H9 (cell line): ENCODE data around the gene MN1. TPM values are rescaled to one million over a fixed set of nuclear protein-coding genes. Genes with fewer than 3 reads are reported as not detected.

Experiments
- DNase-seq: peaks from one replicate; pipeline ENCODE4 v3.0.0-alpha.2; 2017
- H2AFZ ChIP-seq: one replicate; pipeline ENCODE4 v1.6.1; 2013; ENCODE audit warnings: mild to moderate bottlenecking, low read length, control low read depth, moderate library complexity
- H2AK5ac ChIP-seq: 2 replicates; pipeline ENCODE4 v1.6.1; 2013; ENCODE audit warnings: low read length, control low read depth, mixed read lengths; ENCODE audit not compliant: insufficient read length
- H2BK120ac ChIP-seq: one replicate; pipeline ENCODE4 v1.6.1; 2013; ENCODE audit warnings: low read depth, mild to moderate bottlenecking, low read length, control low read depth, inconsistent platforms; ENCODE audit not compliant: poor library complexity, severe bottlenecking
- H2BK12ac ChIP-seq: 2 replicates; pipeline ENCODE4 v1.6.1; 2013; ENCODE audit warnings: low read length, control low read depth, mixed read lengths, low read depth; ENCODE audit not compliant: insufficient read length
- H2BK15ac ChIP-seq: 2 replicates; pipeline ENCODE4 v1.6.1; 2013; ENCODE audit warnings: low read depth, low read length, control low read depth
- H2BK20ac ChIP-seq: one replicate; pipeline ENCODE4 v1.6.1; 2013; ENCODE audit warnings: low read depth, mild to moderate bottlenecking, low read length, control low read depth, inconsistent platforms; ENCODE audit not compliant: poor library complexity, severe bottlenecking
- H2BK5ac ChIP-seq: 2 replicates; pipeline ENCODE4 v1.6.1; 2013; ENCODE audit warnings: low read length, control low read depth, mixed read lengths; ENCODE audit not compliant: insufficient read length
- H3K14ac ChIP-seq: 2 replicates; pipeline ENCODE4 v1.6.1; 2013; ENCODE audit warnings: low read length, control low read depth; ENCODE audit not compliant: insufficient read depth
- H3K18ac ChIP-seq: 2 replicates; pipeline ENCODE4 v1.6.1; 2013; ENCODE audit warnings: low read depth, mild to moderate bottlenecking, mixed read lengths, low read length, control low read depth; ENCODE audit not compliant: insufficient read length
- H3K23ac ChIP-seq: 2 replicates; pipeline ENCODE4 v1.6.1; 2013; ENCODE audit warnings: low read length, control low read depth, mixed read lengths, low read depth; ENCODE audit not compliant: insufficient read length
- H3K23me2 ChIP-seq: 2 replicates; pipeline ENCODE4 v1.6.1; 2013; ENCODE audit warnings: low read depth, mild to moderate bottlenecking, mixed read lengths, low read length, control low read depth; ENCODE audit not compliant: insufficient read length, poor library complexity, severe bottlenecking
- H3K27ac ChIP-seq: 2 replicates; pipeline ENCODE4 v1.5.1; 2013; ENCODE audit warnings: low read length, control low read depth, mixed read lengths, low read depth; ENCODE audit not compliant: insufficient read length
- H3K27me3 ChIP-seq: 2 replicates; pipeline ENCODE4 v1.6.1; 2013; ENCODE audit warnings: low read length, control low read depth, inconsistent platforms; ENCODE audit not compliant: insufficient read depth
- H3K4ac ChIP-seq: 2 replicates; pipeline ENCODE4 v1.6.1; 2013; ENCODE audit warnings: low read depth, mild to moderate bottlenecking, control low read depth, inconsistent platforms, low read length, moderate library complexity
- H3K4me1 ChIP-seq: 2 replicates; pipeline ENCODE4 v1.6.1; 2013; ENCODE audit warnings: low read length, control low read depth, inconsistent platforms; ENCODE audit not compliant: insufficient read depth
- H3K4me2 ChIP-seq: 2 replicates; pipeline ENCODE4 v1.6.1; 2013; ENCODE audit warnings: low read length, control low read depth, mixed read lengths; ENCODE audit not compliant: insufficient read length, insufficient read depth
- H3K56ac ChIP-seq: 2 replicates; pipeline ENCODE4 v1.6.1; 2013; ENCODE audit warnings: low read depth, mild to moderate bottlenecking, mixed read lengths, low read length, control low read depth; ENCODE audit not compliant: insufficient read length
- H3K79me1 ChIP-seq: 2 replicates; pipeline ENCODE4 v1.6.1; 2013; ENCODE audit warnings: low read depth, mild to moderate bottlenecking, moderate library complexity, low read length, control low read depth, inconsistent platforms; ENCODE audit not compliant: insufficient read depth, poor library complexity, severe bottlenecking
- H3K79me2 ChIP-seq: 2 replicates; pipeline ENCODE4 v1.6.1; 2013; ENCODE audit warnings: low read length, control low read depth, inconsistent platforms; ENCODE audit not compliant: insufficient read depth
- H3K9ac ChIP-seq: 2 replicates; pipeline ENCODE4 v1.6.1; 2013; ENCODE audit warnings: low read length, control low read depth, mixed read lengths; ENCODE audit not compliant: insufficient read length; ENCODE audit errors: extremely low read depth
- H3K9me3 ChIP-seq: one replicate; pipeline ENCODE4 v1.6.1; 2013; ENCODE audit warnings: low read depth, low read length, inconsistent platforms; ENCODE audit not compliant: control insufficient read depth
- H3T11ph ChIP-seq: one replicate; pipeline ENCODE4 v1.6.1; 2013; ENCODE audit warnings: mild to moderate bottlenecking, low read length, control low read depth, inconsistent platforms
- H4K20me1 ChIP-seq: one replicate; pipeline ENCODE4 v1.6.1; 2013; ENCODE audit not compliant: control insufficient read depth, insufficient read length, insufficient read depth
- H4K5ac ChIP-seq: 2 replicates; pipeline ENCODE4 v1.6.1; 2013; ENCODE audit warnings: low read depth, mild to moderate bottlenecking, mixed read lengths, low read length, control low read depth; ENCODE audit not compliant: insufficient read length
- H4K8ac ChIP-seq: replicated peaks from 2 replicates; pipeline ENCODE4 v1.6.1; 2013; ENCODE audit warnings: low read length, control low read depth, mixed read lengths, low read depth; ENCODE audit not compliant: insufficient read length
- H4K91ac ChIP-seq: 2 replicates; pipeline ENCODE4 v1.6.1; 2013; ENCODE audit warnings: low read depth, mild to moderate bottlenecking, moderate library complexity, mixed read lengths, low read length, control low read depth; ENCODE audit not compliant: insufficient read length
- H3K27ac Mint-ChIP-seq, 3 experiments: 2 replicates in 2 of 3; 3 replicates in 1 of 3; pipeline ENCODE4 v1.8.0; 2020 to 2021; ENCODE audit warnings: mixed read lengths in 3 of 3, mild to moderate bottlenecking in 1 of 3, moderate library complexity in 1 of 3
- H3K27me3 Mint-ChIP-seq: 2 replicates; pipeline ENCODE4 v1.8.0; 2021; ENCODE audit warnings: low read depth, mild to moderate bottlenecking, moderate library complexity, mixed read lengths
- H3K36me3 Mint-ChIP-seq, 3 experiments: 2 replicates in 2 of 3; 3 replicates in 1 of 3; pipeline ENCODE4 v1.8.0; 2020 to 2021; ENCODE audit warnings: low read depth in 3 of 3, mixed read lengths in 3 of 3; ENCODE audit not compliant: insufficient read depth in 1 of 3
- H3K4me1 Mint-ChIP-seq, 2 experiments: 2 replicates each; pipeline ENCODE4 v1.8.0; 2020; ENCODE audit warnings: mixed read lengths in 2 of 2
- H3K4me3 Mint-ChIP-seq, 2 experiments: 2 replicates in 1 of 2; 3 replicates in 1 of 2; pipeline ENCODE4 v1.8.0; 2020 to 2021; ENCODE audit warnings: mild to moderate bottlenecking in 2 of 2, mixed read lengths in 2 of 2, moderate library complexity in 1 of 2
- H3K9me3 Mint-ChIP-seq, 2 experiments: 2 replicates in 1 of 2; 3 replicates in 1 of 2; pipeline ENCODE4 v1.8.0; 2020; ENCODE audit warnings: mild to moderate bottlenecking in 2 of 2, mixed read lengths in 2 of 2, moderate library complexity in 1 of 2
- CTCF ChIP-seq: fragments of 200-600 bp; sonication (generic); conservative IDR thresholded peaks from 3 replicates; pipeline ENCODE4 v1.8.0; 2021; ENCODE audit warnings: antibody characterized with exemption, mild to moderate bottlenecking
- WGBS: extraction: QIAGEN DNeasy Blood & Tissue Kit; methylation state at CpG from one replicate; pipeline ENCODE4 v1.1.7; 2013; ENCODE audit warnings: missing lambda C conversion rate, low lambda C conversion rate, mixed read lengths; ENCODE audit not compliant: insufficient read length; ENCODE audit errors: extremely low coverage; 5-methylcytosine and 5-hydroxymethylcytosine counted together
- total RNA-seq: library from RNA; stranded (reverse); gene quantifications from 2 replicates; pipeline ENCODE4 v1.2.1, GENCODE V29; 2021

The MN1 gene
- total RNA-seq, 1 experiment from 2014 or later: 2.8 TPM

GRCh38 chr22:27698813-27699212, 102.7 kb downstream of the MN1 start:
- Histone ChIP-seq H3K18ac (no peak overlapping the region), H3K9me3 (no peaks in the 10 kb centered on the region), H3K79me1 (peaks cover 6% of the 10 kb centered on the region), H3K23me2 (no peaks in the 10 kb centered on the region), H3K4me1 (no peaks in the 10 kb centered on the region), H2BK5ac (no peak overlapping the region), H3K14ac (no peak overlapping the region), H4K91ac (no peak overlapping the region), H3K4me2 (no peak overlapping the region), H2BK20ac (no peak overlapping the region), H2AFZ (no peak overlapping the region), H3K56ac (no peak overlapping the region), H3K9ac (no peak overlapping the region), H3K23ac (no peak overlapping the region), H2BK12ac (no peak overlapping the region), H3K27ac (no peak overlapping the region), H3K4ac (no peak overlapping the region), H2BK120ac (no peak overlapping the region), H2BK15ac (no peak overlapping the region), H3K27me3 (no peaks in the 10 kb centered on the region), H2AK5ac (no peak overlapping the region), H3T11ph (no peak overlapping the region), H4K20me1 (no peaks in the 10 kb centered on the region), H4K8ac (no peak overlapping the region), H3K79me2 (peaks cover 8% of the 10 kb centered on the region; the same call in 1 of the 2 replicates), H4K5ac (no peak overlapping the region)
- Mint-ChIP-seq H3K9me3 (peaks cover 10 to 16% of the 10 kb centered on the region in 2 experiments; a peak in 4 of 5 replicates), H3K27me3 (no peaks in the 10 kb centered on the region; the same call in 1 of the 2 replicates), H3K4me3 (no peak overlapping the region; a peak in 1 of 5 replicates), H3K36me3 (peaks cover 25 to 50% (median 44%) of the 10 kb centered on the region in 3 experiments), H3K4me1 (peaks cover 3 to 18% of the 10 kb centered on the region in 2 experiments; a peak in 3 of 4 replicates), H3K27ac (no peak overlapping the region)
- TF ChIP-seq CTCF: no peak
- no CpG with 5 or more reads among the region's 5 CpGs for WGBS
- DNase-seq: no peak

Other genes with a start within 250 kb of the MN1 start
- gene PITPNB, start 117.5 kb upstream of the MN1 start, total RNA-seq: 106 and 107 TPM in 2 replicates